SK-N-SH (cell line): Measurements from ENCODE around the gene DLG2. TPM values are rescaled to one million over a fixed set of nuclear protein-coding genes. Genes with fewer than 3 reads are reported as not detected.

Experiments
- CTCF ChIA-PET: fragments of 300-600, 350-600 bp; formaldehyde crosslinking; extraction: SDS; loops from one replicate; lab custom pipeline; 2021; lab: Yijun Ruan, JAX
- POLR2A ChIA-PET: fragments of 350-600 bp; sonication (Branson Sonifier 250); formaldehyde crosslinking; extraction: SDS; loops from one replicate; lab custom pipeline; 2020; ENCODE audit warnings: antibody characterized with exemption, inconsistent platforms; lab: Yijun Ruan, JAX
- DNase-seq: peaks from one replicate; pipeline ENCODE4 v3.0.0; 2012
- H2AFZ ChIP-seq: fragments of 200-600 bp; sonication (generic); 2 replicates; pipeline ENCODE4 v1.8.1; 2016; ENCODE audit warnings: antibody characterized with exemption, mild to moderate bottlenecking, low read depth
- H3F3A ChIP-seq: fragments of 200-600 bp; sonication (generic); replicated peaks from 2 replicates; pipeline ENCODE3; 2016; ENCODE audit warnings: antibody characterized with exemption, mild to moderate bottlenecking; ENCODE audit not compliant: insufficient read depth
- H3K27ac ChIP-seq, 2 experiments: fragments of 200-500 bp in 1 of 2; fragments of 200-600 bp in 1 of 2; sonication (Bioruptor generic) in 1 of 2; sonication (generic), shearing (Covaris generic) in 1 of 2; 2 replicates each; pipeline versions ENCODE4 v1.5.1 to v1.6.1; 2014 to 2016; ENCODE audit warnings: low read depth in 2 of 2, inconsistent platforms in 1 of 2, low read length in 1 of 2, mild to moderate bottlenecking in 1 of 2, mixed read lengths in 1 of 2
- H3K27me3 ChIP-seq: fragments of 200-600 bp; sonication (generic), shearing (Covaris generic); 2 replicates; pipeline ENCODE4 v1.6.1; 2016; ENCODE audit warnings: mixed run types; ENCODE audit not compliant: insufficient read depth
- H3K36me3 ChIP-seq, 2 experiments: fragments of 200-500 bp in 1 of 2; fragments of 200-600 bp in 1 of 2; sonication (Bioruptor generic) in 1 of 2; sonication (generic) in 1 of 2; replicated peaks in 1 of 2; 2 replicates each; pipeline versions ENCODE3 to v1.5.1; 2014 to 2016; ENCODE audit warnings: low read length in 1 of 2, mild to moderate bottlenecking in 1 of 2; ENCODE audit not compliant: insufficient read depth in 2 of 2, control insufficient read depth in 1 of 2
- H3K4me1 ChIP-seq, 2 experiments: fragments of 200-500 bp in 1 of 2; fragments of 200-600 bp in 1 of 2; sonication (Bioruptor generic) in 1 of 2; sonication (generic), shearing (Covaris generic) in 1 of 2; 2 replicates each; pipeline versions ENCODE4 v1.5.1 to v1.6.1; 2014 to 2016; ENCODE audit warnings: low read depth in 1 of 2, low read length in 1 of 2, mixed run types in 1 of 2; ENCODE audit not compliant: insufficient read depth in 2 of 2, control insufficient read depth in 1 of 2
- H3K4me2 ChIP-seq: fragments of 200-600 bp; sonication (generic), shearing (Covaris generic); 2 replicates; pipeline ENCODE4 v1.6.1; 2017; ENCODE audit warnings: mixed run types
- H3K4me3 ChIP-seq, 2 experiments: fragments of 200-500 bp in 1 of 2; fragments of 200-600 bp in 1 of 2; sonication (Bioruptor generic) in 1 of 2; sonication (generic), shearing (Covaris generic) in 1 of 2; 2 replicates each; pipeline versions ENCODE4 v1.5.1 to v1.8.1; 2014 to 2016; ENCODE audit warnings: low read depth in 2 of 2, inconsistent platforms in 1 of 2, low read length in 1 of 2, mild to moderate bottlenecking in 1 of 2, mixed read lengths in 1 of 2, moderate library complexity in 1 of 2
- H3K79me2 ChIP-seq: fragments of 200-600 bp; sonication (generic); 2 replicates; pipeline ENCODE4 v1.8.1; 2017; ENCODE audit warnings: mild to moderate bottlenecking; ENCODE audit not compliant: insufficient read depth
- H3K9ac ChIP-seq: fragments of 200-600 bp; sonication (generic); 2 replicates; pipeline ENCODE4 v1.6.1; 2017; ENCODE audit warnings: mixed run types
- H3K9me2 ChIP-seq: fragments of 200-600 bp; sonication (generic); 2 replicates; pipeline ENCODE4 v1.6.1; 2017; ENCODE audit warnings: mixed run types
- H3K9me3 ChIP-seq: fragments of 200-600 bp; sonication (generic); 2 replicates; pipeline ENCODE4 v1.6.1; 2017; ENCODE audit warnings: mixed run types, mild to moderate bottlenecking, moderate library complexity
- H4K20me1 ChIP-seq: fragments of 200-600 bp; sonication (generic); 2 replicates; pipeline ENCODE4 v1.6.1; 2017; ENCODE audit warnings: mild to moderate bottlenecking, mixed run types; ENCODE audit not compliant: insufficient read depth
- EZH2phosphoT487 ChIP-seq: fragments of 200-600 bp; sonication (generic); IDR thresholded peaks from 2 replicates; pipeline ENCODE4 v1.6.1; 2017; ENCODE audit warnings: low read depth, mixed run types, mild to moderate bottlenecking, antibody characterized with exemption, moderate library complexity, borderline replicate concordance
- FOXJ3 ChIP-seq: sonication (generic); formaldehyde crosslinking; IDR thresholded peaks from 2 replicates; pipeline ENCODE4 v1.5.1; 2020; ENCODE audit warnings: mild to moderate bottlenecking, missing genetic modification reagents
- IRF3 ChIP-seq: fragments of 150-350 bp; IDR thresholded peaks from 2 replicates; pipeline ENCODE4 v1.6.1; 2016; ENCODE audit warnings: mild to moderate bottlenecking, low read depth, low read length
- JUND ChIP-seq: IDR thresholded peaks from 2 replicates; pipeline ENCODE4 v1.4.0; 2012
- MXI1 ChIP-seq: IDR thresholded peaks from 2 replicates; pipeline ENCODE4 v1.6.1; 2012; ENCODE audit warnings: mild to moderate bottlenecking, low read depth, low read length, improper control_type of control experiment
- PBX3 ChIP-seq: IDR thresholded peaks from 2 replicates; pipeline ENCODE4; 2012
- RFX5 ChIP-seq: IDR thresholded peaks from 2 replicates; pipeline ENCODE4 v1.6.1; 2012; ENCODE audit warnings: mild to moderate bottlenecking, improper control_type of control experiment, low read length
- RXRA ChIP-seq: IDR thresholded peaks from 2 replicates; pipeline ENCODE4 v1.4.0; 2012; ENCODE audit warnings: low read depth, mild to moderate bottlenecking, borderline replicate concordance
- TEAD4 ChIP-seq: IDR thresholded peaks from 2 replicates; pipeline ENCODE4 v1.4.0; 2012; ENCODE audit warnings: mild to moderate bottlenecking, borderline replicate concordance; ENCODE audit not compliant: insufficient read depth
- WGBS: methylation state at CpG from one replicate; pipeline ENCODE4 v1.1.6; 2017; ENCODE audit warnings: low lambda C conversion rate; 5-methylcytosine and 5-hydroxymethylcytosine counted together
- polyA plus RNA-seq, 3 experiments: library from polyadenylated mRNA; depleted of rRNA; stranded (reverse); fragments of >200 nt; gene quantifications; 2 replicates each; pipeline ENCODE4 v1.2.3, GENCODE V29; 2012

DLG2 gene
- polyA plus RNA-seq, 1 of the 3 experiments (the other 2 are of a cell fraction) = 0.21 TPM

GRCh38 chr11:84884836-84885235 is 742.3 kb downstream of the DLG2 start (continued):
- no peak for TF ChIP-seq TEAD4

GRCh38 chr11:84882056-84882455 is 745.1 kb downstream of the DLG2 start:
- H2AFZ ChIP-seq = no peak overlapping the region

GRCh38 chr11:84871116-84871515 is 756.0 kb downstream of the DLG2 start:
- 60% methylated on average over 2 of the region's 2 CpGs for WGBS
- TF ChIP-seq TEAD4 (no peak), RXRA (no peak), JUND (no peak), IRF3 (no peak), RFX5 (no peak), MXI1 (no peak), EZH2phosphoT487 (no peak), FOXJ3 (CRISPR knock-in tag) (no peak)
- Histone ChIP-seq H3K4me3 (no peak overlapping the region), H3K79me2 (no peaks in the 10 kb centered on the region), H3K4me2 (no peak overlapping the region), H3K36me3 (no peaks in the 10 kb centered on the region), H3K9ac (no peak overlapping the region), H3K9me3 (no peaks in the 10 kb centered on the region), H3F3A (no peaks in the 10 kb centered on the region), H3K9me2 (no peaks in the 10 kb centered on the region), H3K27ac (no peak overlapping the region), H4K20me1 (no peaks in the 10 kb centered on the region), H3K27me3 (no peaks in the 10 kb centered on the region), H2AFZ (no peak overlapping the region), H3K4me1 (no peaks in the 10 kb centered on the region)
- ChIA-PET POLR2A (no interaction called here), CTCF (no interaction called here)
- DNase-seq = no peak

More at GRCh38 chr11:84882056-84882455, 745.1 kb downstream of the DLG2 start:
- TF ChIP-seq FOXJ3 (CRISPR knock-in tag) (no peak), PBX3 (no peak)
- no peak for DNase-seq
- Histone ChIP-seq H3K4me3 (no peak overlapping the region), H3K9me2 (no peaks in the 10 kb centered on the region), H3K27me3 (no peaks in the 10 kb centered on the region), H3K79me2 (no peaks in the 10 kb centered on the region), H3K27ac (no peak overlapping the region), H3K9me3 (no peaks in the 10 kb centered on the region), H3F3A (no peaks in the 10 kb centered on the region), H3K4me1 (no peaks in the 10 kb centered on the region; a peak in 1 of 4 replicates), H4K20me1 (no peaks in the 10 kb centered on the region), H3K36me3 (no peaks in the 10 kb centered on the region), H3K9ac (no peak overlapping the region), H3K4me2 (no peak overlapping the region)
- POLR2A ChIA-PET = no interaction called here
- CTCF ChIA-PET = no interaction called here
- WGBS = 10% methylated on average over 2 of the region's 2 CpGs
